B cell (primary cell): Measurements from ENCODE around the gene GDI2. TPM values are rescaled to one million over a fixed set of nuclear protein-coding genes. Genes with fewer than 3 reads are reported as not detected.

ENCODE experiments used
- ATAC-seq: fragments of 200-7000 bp; cut with Tn5 transposase; one replicate; pipeline ENCODE4 v1.10.0; 2021; ENCODE audit warnings: low read depth, mild to moderate bottlenecking, moderate number of reproducible peaks, moderate library complexity
- CTCF ChIA-PET: fragments of 350-600 bp; sonication (Branson Sonifier 250); formaldehyde crosslinking; loops from one replicate; lab custom pipeline; 2021; ENCODE audit warnings: antibody characterized with exemption, inconsistent platforms; lab: Charles Lee
- POLR2A ChIA-PET: fragments of 350-600 bp; sonication (Branson Sonifier 250); formaldehyde crosslinking; loops from one replicate; lab custom pipeline; 2021; ENCODE audit warnings: antibody characterized with exemption; lab: Charles Lee
- DNase-seq: peaks from one replicate; pipeline ENCODE4 v3.0.0; 2013
- H2AFZ ChIP-seq: 2 replicates; pipeline ENCODE4 v1.6.1; 2012; ENCODE audit warnings: mild to moderate bottlenecking, low read depth, low read length; ENCODE audit not compliant: insufficient read depth, poor library complexity, severe bottlenecking
- H3K27ac ChIP-seq, 2 donors: 1 replicate in 1 of 2; 2 replicates in 1 of 2; pipeline ENCODE4 v1.5.1; 2012 to 2013; ENCODE audit warnings: low read length in 2 of 2, mild to moderate bottlenecking in 2 of 2, moderate library complexity in 1 of 2
- H3K27me3 ChIP-seq, 4 experiments: fragments of 200-600 bp in 1 of 4; sonication (generic) in 1 of 4; replicated peaks in 1 of 4; 1 replicate in 2 of 4; 2 replicates in 2 of 4; pipeline versions ENCODE4 v1.6.1 to v1.7.0; 2013 to 2016; ENCODE audit warnings: low read length in 3 of 4, mild to moderate bottlenecking in 2 of 4, mixed read lengths in 1 of 4, moderate library complexity in 1 of 4; ENCODE audit not compliant: insufficient read depth in 4 of 4, control insufficient read depth in 3 of 4; ENCODE audit errors: control extremely low read depth in 1 of 4
- H3K36me3 ChIP-seq, 2 experiments: replicated peaks in 1 of 2; 1 replicate in 1 of 2; 2 replicates in 1 of 2; pipeline versions ENCODE4 v1.6.1 to v1.7.1; 2013; ENCODE audit warnings: low read length in 1 of 2; ENCODE audit not compliant: insufficient read depth in 2 of 2, control insufficient read depth in 1 of 2; ENCODE audit errors: control extremely low read depth in 1 of 2, extremely low read depth in 1 of 2
- H3K4me1 ChIP-seq, 2 donors: fragments of 200-600 bp in 1 of 2; sonication (generic) in 1 of 2; 1 replicate in 1 of 2; 2 replicates in 1 of 2; pipeline versions ENCODE4 v1.5.1 to v1.6.1; 2013 to 2017; ENCODE audit warnings: low read length in 2 of 2; ENCODE audit not compliant: control insufficient read depth in 2 of 2, insufficient read depth in 2 of 2
- H3K4me2 ChIP-seq: replicated peaks from 2 replicates; pipeline ENCODE3; 2012; ENCODE audit warnings: mild to moderate bottlenecking, low read depth, low read length; ENCODE audit not compliant: poor library complexity, severe bottlenecking
- H3K4me3 ChIP-seq, 5 experiments: fragments of 200-600 bp in 1 of 5; sonication (generic) in 1 of 5; 1 replicate in 3 of 5; 2 replicates in 2 of 5; pipeline versions ENCODE4 v1.5.1 to v1.7.0; 2011 to 2016; ENCODE audit warnings: low read length in 4 of 5, mild to moderate bottlenecking in 4 of 5, low read depth in 2 of 5, control low read depth in 1 of 5, moderate library complexity in 1 of 5; ENCODE audit not compliant: insufficient read depth in 1 of 5; ENCODE audit errors: control extremely low read depth in 1 of 5, extremely low read depth in 1 of 5
- H3K79me2 ChIP-seq: fragments of 200-600 bp; sonication (generic); one replicate; pipeline ENCODE4 v1.6.0; 2016; ENCODE audit warnings: low read length; ENCODE audit not compliant: control insufficient read depth, insufficient read depth
- H3K9ac ChIP-seq: fragments of 200-600 bp; sonication (generic); 2 replicates; pipeline ENCODE4 v1.6.1; 2017; ENCODE audit warnings: mild to moderate bottlenecking, low read length, moderate library complexity
- H3K9me3 ChIP-seq, 3 donors: one replicate each; pipeline versions ENCODE4 v1.6.1 to v1.7.1; 2013; ENCODE audit warnings: low read length in 2 of 3; ENCODE audit not compliant: control insufficient read depth in 2 of 3, insufficient read depth in 1 of 3; ENCODE audit errors: control extremely low read depth in 1 of 3
- H4K20me1 ChIP-seq: 2 replicates; pipeline ENCODE4 v1.6.0; 2012; ENCODE audit warnings: mild to moderate bottlenecking, low read length; ENCODE audit not compliant: insufficient read depth, control insufficient read depth, poor library complexity, severe bottlenecking
- H3K27ac Mint-ChIP-seq: one replicate; pipeline ENCODE4 v1.8.0; 2021; ENCODE audit warnings: mixed read lengths
- H3K27me3 Mint-ChIP-seq: one replicate; pipeline ENCODE4 v1.8.0; 2021; ENCODE audit warnings: mixed read lengths
- H3K4me1 Mint-ChIP-seq: one replicate; pipeline ENCODE4 v1.8.0; 2021; ENCODE audit warnings: mixed read lengths
- H3K4me3 Mint-ChIP-seq: one replicate; pipeline ENCODE4 v1.8.0; 2021; ENCODE audit warnings: mixed read lengths
- H3K9me3 Mint-ChIP-seq: one replicate; pipeline ENCODE4 v1.8.0; 2022; ENCODE audit warnings: mixed read lengths; ENCODE audit not compliant: insufficient read depth
- EZH2 ChIP-seq: IDR thresholded peaks from 2 replicates; pipeline ENCODE4 v1.6.1; 2012; ENCODE audit warnings: borderline replicate concordance, low read depth, mild to moderate bottlenecking, moderate library complexity, low read length; ENCODE audit not compliant: insufficient read depth, poor library complexity, severe bottlenecking
- WGBS: methylation state at CpG from one replicate; pipeline ENCODE4 v1.1.5; 2013; ENCODE audit warnings: missing lambda C conversion rate; ENCODE audit not compliant: insufficient coverage; 5-methylcytosine and 5-hydroxymethylcytosine counted together
- intact Hi-C: fragments of 100-400 bp; cut with micrococcal nuclease; formaldehyde crosslinking; loops from one replicate; pipeline ENCODE4 v1.10.0; 2022
- polyA plus RNA-seq: library from polyadenylated mRNA; depleted of rRNA; stranded (reverse); fragments of >200 nt; gene quantifications from 2 replicates; pipeline ENCODE4 v1.2.3, GENCODE V29; 2012
- total RNA-seq, 2 donors: library from RNA; stranded (reverse); fragments of 120-200 nt in 1 of 2; gene quantifications; 1 replicate in 1 of 2; 2 replicates in 1 of 2; pipeline versions ENCODE4 v1.2.3 to v1.2.4, GENCODE V29; 2013 to 2022
- TF ChIP-seq, protein P1 (sequence below): fragments of 200-600 bp; IDR thresholded peaks from one replicate; pipeline ENCODE4 v1.8.0; 2022; ENCODE audit warnings: antibody characterized with exemption, mild to moderate bottlenecking

The GDI2 gene
- total and polyA plus RNA-seq, 2 donors (not counting 1 experiment from before 2014, with no cell fraction given), result 91.1 to 187 TPM

DNA sequence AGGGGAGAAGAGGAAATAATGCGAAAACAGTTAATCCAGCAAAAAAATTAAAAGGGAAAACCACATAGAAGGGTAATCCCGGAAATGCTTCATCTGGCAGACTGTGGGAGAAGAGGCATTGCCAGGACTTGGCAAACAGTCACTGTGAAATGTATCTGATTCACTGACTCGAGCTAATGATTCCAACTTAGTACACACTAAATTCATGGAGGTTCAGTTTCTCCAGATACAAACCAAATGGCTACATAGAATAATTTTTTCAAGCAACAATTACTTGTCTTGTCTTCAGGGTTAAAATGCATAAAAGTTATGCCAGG lies 36.4 kb downstream of the GDI2 start:
- Mint-ChIP-seq H3K9me3 (no peaks in the 10 kb centered on the region), H3K27me3 (no peaks in the 10 kb centered on the region), H3K4me1 (peaks cover 52% of the 10 kb centered on the region), H3K27ac (no peak overlapping the region), H3K4me3 (no peak overlapping the region)
- H3K4me2 ChIP-seq, result no peak overlapping the region
- WGBS, result 100% methylated on average over 1 of the region's 3 CpGs
- H3K27ac ChIP-seq, result peak overlapping the region; percentile 12 to 61
- CTCF ChIA-PET, result no interaction called here
- POLR2A ChIA-PET, result no interaction called here
- H3K9ac ChIP-seq, result no peak overlapping the region
- ATAC-seq (no peak), DNase-seq (no peak)
- peaks cover 0 to 4% (median 0%) of the 10 kb centered on the region in 3 donors for H3K9me3 ChIP-seq
- peaks cover 95% of the 10 kb centered on the region for H3K79me2 ChIP-seq
- no peaks in the 10 kb centered on the region for H3K27me3 ChIP-seq
- peaks cover 10 to 28% of the 10 kb centered on the region in 2 donors for H3K4me1 ChIP-seq
- no peak for TF ChIP-seq EZH2
- no peak overlapping the region for H2AFZ ChIP-seq
- peaks cover 76% of the 10 kb centered on the region for H4K20me1 ChIP-seq
- H3K36me3 ChIP-seq, result peaks cover 0 to 58% of the 10 kb centered on the region in 2 experiments
- intact Hi-C loops, result loop anchor here (5.0 kb wide), 1 partner anchor 35 kb away; the partner anchor contains the start of gene GDI2
- H3K4me3 ChIP-seq, result no peak overlapping the region

DNA sequence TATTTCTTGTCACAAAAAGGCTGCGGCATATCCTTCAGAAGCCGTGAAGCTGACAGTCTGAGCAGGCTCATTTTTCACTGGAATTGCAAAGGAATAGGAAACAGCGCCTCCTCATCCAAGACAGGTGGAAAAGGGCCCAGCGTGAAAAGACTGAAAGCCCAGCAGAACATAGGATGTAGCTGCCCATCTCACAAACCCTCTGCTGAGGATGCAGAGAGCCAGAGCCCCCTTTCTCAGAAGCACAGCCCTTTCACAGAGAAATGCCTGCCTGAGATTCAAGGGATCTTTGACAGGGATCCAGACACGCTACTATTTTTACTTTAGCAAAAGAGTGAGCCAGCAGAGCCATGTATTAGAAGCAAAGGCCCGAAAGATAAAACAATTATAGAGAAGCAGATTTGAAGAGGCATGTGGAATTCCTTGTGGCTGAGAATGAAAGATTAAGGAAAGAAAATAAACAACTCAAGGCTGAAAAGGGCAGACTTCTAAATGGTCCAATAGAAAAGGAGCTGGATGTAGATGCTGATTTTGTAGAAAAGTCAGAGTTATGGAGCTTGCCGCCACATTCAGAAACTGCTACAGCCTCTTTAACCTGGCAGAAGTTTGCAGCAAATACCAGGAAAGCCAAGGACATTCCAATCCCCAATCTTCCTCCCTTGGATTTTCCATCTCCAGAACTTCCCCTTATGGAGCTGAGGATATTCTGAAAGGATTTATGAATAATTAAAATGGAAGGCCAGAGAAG lies 36.9 kb downstream of the GDI2 start:
- H4K20me1 ChIP-seq, result peaks cover 79% of the 10 kb centered on the region
- intact Hi-C loops, result loop anchor here (5.0 kb wide), 1 partner anchor 36 kb away; the partner anchor contains the start of gene GDI2
- H3K4me3 ChIP-seq, result no peak overlapping the region

More for the DNA sequence above, 36.9 kb downstream of the GDI2 start:
- H3K27me3 Mint-ChIP-seq, result no peaks in the 10 kb centered on the region
- no peaks in the 10 kb centered on the region for H3K9me3 Mint-ChIP-seq
- peak overlapping the region; percentile 7 for H3K27ac Mint-ChIP-seq
- peaks cover 50% of the 10 kb centered on the region for H3K4me1 Mint-ChIP-seq
- peak overlapping the region; percentile 47 to 61 for H3K27ac ChIP-seq
- no peaks in the 10 kb centered on the region for H3K27me3 ChIP-seq
- CTCF ChIA-PET, result interaction anchor here (1.0 kb wide), 1 partner anchor 101 kb away, joined by 3 read pairs; no protein-coding TSS in a partner anchor
- peaks cover 10 to 28% of the 10 kb centered on the region in 2 donors for H3K4me1 ChIP-seq
- H3K9ac ChIP-seq, result no peak overlapping the region
- TF ChIP-seq, protein P1, sequence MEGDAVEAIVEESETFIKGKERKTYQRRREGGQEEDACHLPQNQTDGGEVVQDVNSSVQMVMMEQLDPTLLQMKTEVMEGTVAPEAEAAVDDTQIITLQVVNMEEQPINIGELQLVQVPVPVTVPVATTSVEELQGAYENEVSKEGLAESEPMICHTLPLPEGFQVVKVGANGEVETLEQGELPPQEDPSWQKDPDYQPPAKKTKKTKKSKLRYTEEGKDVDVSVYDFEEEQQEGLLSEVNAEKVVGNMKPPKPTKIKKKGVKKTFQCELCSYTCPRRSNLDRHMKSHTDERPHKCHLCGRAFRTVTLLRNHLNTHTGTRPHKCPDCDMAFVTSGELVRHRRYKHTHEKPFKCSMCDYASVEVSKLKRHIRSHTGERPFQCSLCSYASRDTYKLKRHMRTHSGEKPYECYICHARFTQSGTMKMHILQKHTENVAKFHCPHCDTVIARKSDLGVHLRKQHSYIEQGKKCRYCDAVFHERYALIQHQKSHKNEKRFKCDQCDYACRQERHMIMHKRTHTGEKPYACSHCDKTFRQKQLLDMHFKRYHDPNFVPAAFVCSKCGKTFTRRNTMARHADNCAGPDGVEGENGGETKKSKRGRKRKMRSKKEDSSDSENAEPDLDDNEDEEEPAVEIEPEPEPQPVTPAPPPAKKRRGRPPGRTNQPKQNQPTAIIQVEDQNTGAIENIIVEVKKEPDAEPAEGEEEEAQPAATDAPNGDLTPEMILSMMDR, result no peak
- TF ChIP-seq EZH2, result no peak
- H3K9me3 ChIP-seq, result peaks cover 0 to 4% (median 0%) of the 10 kb centered on the region in 3 donors
- H3K36me3 ChIP-seq, result peaks cover 0 to 62% of the 10 kb centered on the region in 2 experiments
- H3K4me3 Mint-ChIP-seq, result no peak overlapping the region
- peak overlapping the region; percentile 32 for H3K4me2 ChIP-seq
- POLR2A ChIA-PET, result no interaction called here
- DNase-seq (no peak), ATAC-seq (no peak)
- H2AFZ ChIP-seq, result peak overlapping the region; percentile 0
- WGBS, result 95% methylated on average over 5 of the region's 7 CpGs
- peaks cover 94% of the 10 kb centered on the region for H3K79me2 ChIP-seq
